GM12873 (cell line): ENCODE measurements around the gene RNF187.

Experiments
- CTCF ChIP-seq: IDR thresholded peaks from 2 replicates; pipeline ENCODE4 v1.5.1; 2012; ENCODE audit warnings: low read depth, mild to moderate bottlenecking, moderate library complexity, low read length, control low read depth; ENCODE audit not compliant: insufficient read depth; ENCODE audit errors: missing control alignments

Gene RNF187

GRCh38 chr1:228469413-228470162, 17.6 kb upstream of the RNF187 start:
- no peak for TF ChIP-seq CTCF

- no peak for TF ChIP-seq CTCF
Observed at GRCh38 chr1:228471154-228471761, 15.9 kb upstream of the RNF187 start.

GRCh38 chr1:228471762-228472398, 15.3 kb upstream of the RNF187 start:
- TF ChIP-seq CTCF = peak; percentile 73

- TF ChIP-seq CTCF = no peak
Observed at GRCh38 chr1:228472655-228473054, 14.5 kb upstream of the RNF187 start.

- no peak for TF ChIP-seq CTCF
Observed at GRCh38 chr1:228474507-228474906, 12.7 kb upstream of the RNF187 start.

GRCh38 chr1:228475812-228476211, 11.4 kb upstream of the RNF187 start:
- TF ChIP-seq CTCF = no peak

GRCh38 chr1:228477263-228477662, 9.9 kb upstream of the RNF187 start:
- no peak for TF ChIP-seq CTCF
